K562 (cell line): Measurements from ENCODE around the gene ZFYVE28. TPM values are rescaled to one million over a fixed set of nuclear protein-coding genes. Genes with fewer than 3 reads are reported as not detected.

ENCODE experiments used
- ADNP ChIP-seq: fragments of 200-800 bp; sonication (Bioruptor generic); IDR thresholded peaks from 2 replicates; pipeline ENCODE4 v1.6.1; 2016; ENCODE audit warnings: missing genetic modification characterization, missing compliant biosample characterization
- E2F3 ChIP-seq: fragments of 250-450 bp; sonication (Bioruptor Pico); IDR thresholded peaks from 2 replicates; pipeline ENCODE4 v1.4.0; 2020; ENCODE audit warnings: mild to moderate bottlenecking
- ETV6 ChIP-seq, 3 experiments: fragments of 150-350 bp in 1 of 3; sonication (generic) in 1 of 3; formaldehyde crosslinking in 1 of 3; IDR thresholded peaks; 2 replicates each; pipeline versions ENCODE4 v1.6.1 to v1.8.0; 2014 to 2022; ENCODE audit warnings: borderline replicate concordance in 2 of 3, low read depth in 2 of 3, antibody characterized with exemption in 1 of 3, low read length in 1 of 3, mild to moderate bottlenecking in 1 of 3, missing genetic modification reagents in 1 of 3
- JUND ChIP-seq, 2 experiments: IDR thresholded peaks; 2 replicates in 1 of 2; 3 replicates in 1 of 2; pipeline ENCODE4 v1.6.1; 2011; ENCODE audit warnings: borderline replicate concordance in 2 of 2, low read depth in 2 of 2, low read length in 2 of 2, improper control_type of control experiment in 1 of 2, missing biosample characterization in 1 of 2, missing genetic modification characterization in 1 of 2, missing genetic modification reagents in 1 of 2
- KLF10 ChIP-seq: fragments of 250-450 bp; sonication (Bioruptor Pico); IDR thresholded peaks from 2 replicates; pipeline ENCODE4 v1.6.1; 2021; ENCODE audit warnings: matching md5 sums
- L3MBTL2 ChIP-seq: fragments of 450-650 bp; IDR thresholded peaks from 2 replicates; pipeline ENCODE4 v1.6.1; 2016; ENCODE audit warnings: mild to moderate bottlenecking, moderate library complexity
- MAFF ChIP-seq: IDR thresholded peaks from 2 replicates; pipeline ENCODE4 v1.6.1; 2012; ENCODE audit warnings: low read length, improper control_type of control experiment
- MAFK ChIP-seq: IDR thresholded peaks from 2 replicates; pipeline ENCODE4 v1.6.1; 2011; ENCODE audit warnings: low read length, improper control_type of control experiment
- MTA1 ChIP-seq: fragments of 450-650 bp; IDR thresholded peaks from 2 replicates; pipeline ENCODE4 v1.6.1; 2017; ENCODE audit warnings: borderline replicate concordance
- OTX1 ChIP-seq: fragments of 450-650 bp; formaldehyde crosslinking; IDR thresholded peaks from 2 replicates; pipeline ENCODE4 v1.4.0; 2022; ENCODE audit warnings: mild to moderate bottlenecking
- RAD21 ChIP-seq, 2 experiments: fragments of 250-450 bp in 1 of 2; fragments of 450-650 bp in 1 of 2; sonication (Bioruptor Pico) in 1 of 2; formaldehyde crosslinking in 1 of 2; IDR thresholded peaks in 1 of 2; conservative IDR thresholded peaks in 1 of 2; 2 replicates each; pipeline versions ENCODE4 v1.4.0 to v1.8.0; 2020 to 2022; ENCODE audit warnings: mild to moderate bottlenecking in 2 of 2, moderate library complexity in 1 of 2
- SAP30 ChIP-seq: fragments of 200-600 bp; sonication (generic); IDR thresholded peaks from 2 replicates; pipeline ENCODE4 v1.6.1; 2012; ENCODE audit warnings: borderline replicate concordance, low read depth, mild to moderate bottlenecking, moderate library complexity, low read length, control low read depth, inconsistent platforms; ENCODE audit not compliant: insufficient read depth, poor library complexity, severe bottlenecking
- TRIM28 ChIP-seq: fragments of 450-650 bp; IDR thresholded peaks from 2 replicates; pipeline ENCODE4 v1.6.1; 2017
- ZFPM2 ChIP-seq: fragments of 250-450 bp; sonication (Bioruptor Pico); IDR thresholded peaks from 2 replicates; pipeline ENCODE4 v1.5.1; 2022; ENCODE audit warnings: mild to moderate bottlenecking
- ZNF143 ChIP-seq: sonication (generic); formaldehyde crosslinking; IDR thresholded peaks from 2 replicates; pipeline ENCODE4 v1.9.0; 2022; ENCODE audit warnings: mild to moderate bottlenecking, missing genetic modification reagents
- ZNF197 ChIP-seq: fragments of 200-800 bp; sonication (Bioruptor generic); IDR thresholded peaks from 2 replicates; pipeline ENCODE4 v1.6.1; 2016; ENCODE audit warnings: low read depth, missing genetic modification characterization, missing compliant biosample characterization
- ZNF644 ChIP-seq: fragments of 200-800 bp; sonication (Bioruptor generic); IDR thresholded peaks from 2 replicates; pipeline ENCODE4 v1.6.1; 2016; ENCODE audit warnings: low read depth, missing genetic modification characterization, missing compliant biosample characterization
- polyA plus RNA-seq, 8 experiments: library from polyadenylated mRNA; depleted of rRNA in 4 of 8; stranded (reverse) in 5 of 8; unstranded in 3 of 8; fragments of >200 nt; fragmentation: Nextera tagmentation in 2 of 8; fragmentation: Illumina TruSeq in 1 of 8; extraction: Ambion mirVana in 2 of 8; extraction: Trizol in 1 of 8; gene quantifications; 2 replicates each; pipeline versions ENCODE4 v1.2.1 to v1.2.3, GENCODE V29; 2011 to 2014; ENCODE audit warnings: inconsistent platforms in 1 of 8, missing spikeins in 1 of 8
- total RNA-seq, 7 experiments: library from RNA; depleted of rRNA in 6 of 7; stranded (reverse); fragments of >200 nt in 6 of 7; fragmentation: Illumina TruSeq in 2 of 7; extraction: Trizol in 2 of 7; gene quantifications; 2 replicates each; pipeline versions ENCODE4 v1.2.1 to v1.2.3, GENCODE V29; 2011 to 2021; ENCODE audit warnings: low replicate concordance in 1 of 7
- TF ChIP-seq, protein P1 (sequence below), 2 experiments: fragments of 450-650 bp in 1 of 2; sonication (generic) in 1 of 2; formaldehyde crosslinking in 1 of 2; IDR thresholded peaks in 1 of 2; conservative IDR thresholded peaks in 1 of 2; 2 replicates each; pipeline versions ENCODE4 v1.6.1 to v1.8.1; 2016 to 2023; ENCODE audit warnings: mild to moderate bottlenecking in 2 of 2, moderate library complexity in 2 of 2, inconsistent platforms in 1 of 2, missing genetic modification reagents in 1 of 2
- TF ChIP-seq, protein P2 (sequence below): sonication (generic); formaldehyde crosslinking; IDR thresholded peaks from 2 replicates; pipeline ENCODE4 v1.8.1; 2023; ENCODE audit warnings: mild to moderate bottlenecking, missing genetic modification reagents
- TF ChIP-seq, protein P3 (sequence below): fragments of 450-650 bp; formaldehyde crosslinking; IDR thresholded peaks from 2 replicates; pipeline ENCODE4 v1.4.0; 2020; ENCODE audit warnings: mild to moderate bottlenecking, moderate library complexity
- TF ChIP-seq, protein P4 (sequence below), 2 experiments: fragments of 250-450 bp in 1 of 2; fragments of 450-650 bp in 1 of 2; sonication (Bioruptor Pico) in 1 of 2; IDR thresholded peaks; 2 replicates each; pipeline versions ENCODE4 v1.6.1 to v1.8.0; 2016 to 2021; ENCODE audit warnings: mild to moderate bottlenecking in 2 of 2, moderate library complexity in 2 of 2, missing compliant biosample characterization in 1 of 2, missing genetic modification characterization in 1 of 2

The ZFYVE28 gene
- total and polyA plus RNA-seq, 9 of the 15 experiments (the other 6 are each of a cell fraction or from before 2014, with no cell fraction given): 1.3 to 24.8 (median 8.9) TPM

DNA sequence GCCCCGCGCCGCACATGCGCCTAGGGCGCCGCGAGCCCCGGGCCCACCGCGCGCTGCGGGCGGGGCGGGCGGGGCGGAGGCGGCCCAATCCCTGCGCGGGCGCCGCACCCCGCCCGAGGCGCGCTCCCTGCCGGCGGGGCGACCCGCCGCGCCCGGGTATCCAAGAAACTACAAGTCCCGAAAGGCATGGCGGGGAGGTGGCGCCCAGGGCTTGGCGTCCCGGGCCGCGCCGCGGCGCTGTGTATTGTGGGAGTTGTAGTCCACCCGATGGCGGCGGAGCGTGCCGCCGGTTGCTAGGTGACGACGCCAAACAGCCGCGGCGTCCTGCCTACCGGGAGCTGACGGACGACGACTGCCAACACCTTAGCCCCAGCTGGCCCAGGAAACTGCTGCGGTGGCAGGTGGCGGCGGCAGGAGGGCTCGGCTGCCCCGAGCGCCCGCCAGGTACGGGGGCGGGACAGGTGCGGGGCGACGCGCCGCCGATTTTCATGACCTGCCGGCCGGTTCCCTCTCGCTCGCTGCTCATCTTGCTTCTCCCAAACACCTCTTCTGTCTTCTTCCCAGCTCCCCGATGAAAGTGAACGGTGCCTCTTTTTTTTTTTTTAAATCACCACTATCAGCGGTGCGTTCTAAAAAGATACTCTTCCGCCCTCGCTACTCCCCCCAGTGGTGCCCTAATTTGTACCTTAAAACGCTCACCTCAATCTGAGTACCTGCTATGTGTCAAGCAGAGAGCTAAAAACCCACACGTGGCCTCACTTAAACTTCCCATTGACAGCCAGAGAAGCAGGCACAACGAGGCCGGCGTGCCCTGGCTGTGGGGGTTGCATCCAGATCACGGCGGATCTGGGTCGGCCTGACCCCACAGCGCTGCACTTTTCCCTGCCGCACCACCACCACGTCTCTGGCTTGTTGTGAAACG is 466 bp upstream of the ZFYVE28 start, which contains the start of gene CFAP99 (continued):
- TF ChIP-seq ETV6 (IDR thresholded peaks at IDR 0.05; ENCODE audit: borderline replicate concordance in 1 of 2, low read depth in 2 of 2, low read length in 1 of 2): no peak
- no peak for TF ChIP-seq ETV6 (CRISPR knock-in tag; IDR thresholded peaks at IDR 0.05; ENCODE audit: borderline replicate concordance)
- TF ChIP-seq RAD21 (CRISPR knock-in tag; conservative IDR thresholded peaks at IDR 0.05 in 1 of 2, IDR thresholded peaks at IDR 0.05 in 1 of 2): 0 out of 4 replicates have a peak, but pooled peaks of 1 of the 2 experiments have one; percentile 20
- TF ChIP-seq, protein P1, sequence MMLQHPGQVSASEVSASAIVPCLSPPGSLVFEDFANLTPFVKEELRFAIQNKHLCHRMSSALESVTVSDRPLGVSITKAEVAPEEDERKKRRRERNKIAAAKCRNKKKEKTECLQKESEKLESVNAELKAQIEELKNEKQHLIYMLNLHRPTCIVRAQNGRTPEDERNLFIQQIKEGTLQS (IDR thresholded peaks at IDR 0.05): no peak
- TF ChIP-seq, protein P1 (CRISPR knock-in tag; conservative IDR thresholded peaks at IDR 0.05): no peak
- peak; percentile 9; the same call in 1 of the 2 replicates for TF ChIP-seq OTX1
- TF ChIP-seq KLF10: no peak
- TF ChIP-seq JUND (IDR thresholded peaks at IDR 0.05; ENCODE audit: borderline replicate concordance, low read depth, low read length): 0 out of 2 replicates have a peak, but pooled peaks have one; percentile 17
- no peak for TF ChIP-seq JUND (tag; IDR thresholded peaks at IDR 0.05; ENCODE audit: borderline replicate concordance, low read depth, low read length)
- no peak for TF ChIP-seq MAFK
- TF ChIP-seq, protein P2, sequence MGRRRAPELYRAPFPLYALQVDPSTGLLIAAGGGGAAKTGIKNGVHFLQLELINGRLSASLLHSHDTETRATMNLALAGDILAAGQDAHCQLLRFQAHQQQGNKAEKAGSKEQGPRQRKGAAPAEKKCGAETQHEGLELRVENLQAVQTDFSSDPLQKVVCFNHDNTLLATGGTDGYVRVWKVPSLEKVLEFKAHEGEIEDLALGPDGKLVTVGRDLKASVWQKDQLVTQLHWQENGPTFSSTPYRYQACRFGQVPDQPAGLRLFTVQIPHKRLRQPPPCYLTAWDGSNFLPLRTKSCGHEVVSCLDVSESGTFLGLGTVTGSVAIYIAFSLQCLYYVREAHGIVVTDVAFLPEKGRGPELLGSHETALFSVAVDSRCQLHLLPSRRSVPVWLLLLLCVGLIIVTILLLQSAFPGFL (CRISPR knock-in tag): 0 out of 2 replicates have a peak, but pooled peaks have one; percentile 75
- TF ChIP-seq ZFPM2: no peak
- peak; percentile 94 for TF ChIP-seq ZNF143
- 0 out of 2 replicates have a peak, but pooled peaks have one; percentile 28 for TF ChIP-seq E2F3 (CRISPR knock-in tag)
- peak; percentile 96 for TF ChIP-seq ZNF197 (CRISPR knock-in tag)
- TF ChIP-seq, protein P3, sequence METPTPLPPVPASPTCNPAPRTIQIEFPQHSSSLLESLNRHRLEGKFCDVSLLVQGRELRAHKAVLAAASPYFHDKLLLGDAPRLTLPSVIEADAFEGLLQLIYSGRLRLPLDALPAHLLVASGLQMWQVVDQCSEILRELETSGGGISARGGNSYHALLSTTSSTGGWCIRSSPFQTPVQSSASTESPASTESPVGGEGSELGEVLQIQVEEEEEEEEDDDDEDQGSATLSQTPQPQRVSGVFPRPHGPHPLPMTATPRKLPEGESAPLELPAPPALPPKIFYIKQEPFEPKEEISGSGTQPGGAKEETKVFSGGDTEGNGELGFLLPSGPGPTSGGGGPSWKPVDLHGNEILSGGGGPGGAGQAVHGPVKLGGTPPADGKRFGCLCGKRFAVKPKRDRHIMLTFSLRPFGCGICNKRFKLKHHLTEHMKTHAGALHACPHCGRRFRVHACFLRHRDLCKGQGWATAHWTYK (CRISPR knock-in tag): 0 out of 2 replicates have a peak, but pooled peaks have one; percentile 51
- peak; percentile 95 for TF ChIP-seq SAP30
- TF ChIP-seq L3MBTL2: peak; percentile 90
- TF ChIP-seq MAFF: no peak
- no peak for TF ChIP-seq TRIM28
- TF ChIP-seq ADNP: no peak
- peak; percentile 94 for TF ChIP-seq ZNF644
- TF ChIP-seq, protein P4, sequence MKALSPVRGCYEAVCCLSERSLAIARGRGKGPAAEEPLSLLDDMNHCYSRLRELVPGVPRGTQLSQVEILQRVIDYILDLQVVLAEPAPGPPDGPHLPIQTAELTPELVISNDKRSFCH (CRISPR knock-in tag; IDR thresholded peaks at IDR 0.05): no peak
- TF ChIP-seq, protein P4 (tag; IDR thresholded peaks at IDR 0.05): no peak
- TF ChIP-seq MTA1: peak; percentile 96
